Esophagus squamous epithelium (tissue), 5 donors: ENCODE data around the gene GFI1. TPM values are rescaled to one million over a fixed set of nuclear protein-coding genes. Genes with fewer than 3 reads are reported as not detected.

ENCODE experiments used
- DNase-seq: peaks from one replicate; lab custom pipeline; 2025; lab: John Stamatoyannopoulos, UW
- H3K27ac ChIP-seq, 4 donors: fragments of 200-600 bp; sonication (generic); one replicate each; pipeline ENCODE4 v1.5.1; 2016 to 2019; ENCODE audit warnings: mild to moderate bottlenecking in 1 of 4
- H3K27me3 ChIP-seq, 4 donors: fragments of 200-600 bp; sonication (generic); 1 replicate in 3 of 4; 2 replicates in 1 of 4; pipeline versions ENCODE4 v1.5.1 to v1.6.0; 2017 to 2021; ENCODE audit warnings: antibody characterized with exemption in 1 of 4
- H3K36me3 ChIP-seq, 3 donors: fragments of 200-600 bp; sonication (generic); one replicate each; pipeline ENCODE4 v1.5.1; 2016 to 2019
- H3K4me1 ChIP-seq, 3 donors: fragments of 200-600 bp; sonication (generic); one replicate each; pipeline ENCODE4 v1.5.1; 2017 to 2019
- H3K4me3 ChIP-seq, 4 donors: fragments of 200-600 bp; sonication (generic); 1 replicate in 3 of 4; 2 replicates in 1 of 4; pipeline ENCODE4 v1.5.1; 2016 to 2019; ENCODE audit warnings: mild to moderate bottlenecking in 2 of 4, moderate library complexity in 1 of 4
- H3K9me3 ChIP-seq, 3 donors: fragments of 200-600 bp; sonication (generic); one replicate each; pipeline ENCODE4 v1.5.1; 2016 to 2019
- CTCF ChIP-seq, 6 experiments: fragments of 450-650 bp in 4 of 6; fragments of 200-600 bp in 2 of 6; sonication (generic) in 2 of 6; IDR thresholded peaks; one replicate each; pipeline ENCODE4 v1.5.1; 2016 to 2019; ENCODE audit warnings: antibody characterized with exemption in 6 of 6, mild to moderate bottlenecking in 4 of 6, moderate library complexity in 4 of 6
- POLR2A ChIP-seq, 4 donors: fragments of 450-650 bp; IDR thresholded peaks; one replicate each; pipeline ENCODE4 v1.6.1; 2017; ENCODE audit warnings: antibody characterized with exemption in 4 of 4, mild to moderate bottlenecking in 4 of 4, moderate library complexity in 3 of 4
- WGBS, 2 donors: methylation state at CpG; one replicate each; pipeline ENCODE4 v1.1.5; 2018; 5-methylcytosine and 5-hydroxymethylcytosine counted together
- intact Hi-C: fragments of 100-400 bp; cut with DNase I; formaldehyde crosslinking; loops from one replicate; pipeline ENCODE4 v1.15.0; 2022
- total RNA-seq, 4 donors: library from RNA; depleted of rRNA; stranded (reverse); fragments of >200 nt; gene quantifications; one replicate each; pipeline ENCODE4 v1.1.0, GENCODE V29; 2016
- donor health status: DM: yes; HTN: yes; CAD: no.

Gene GFI1
- total RNA-seq, 4 donors from 2014 or later: 0.09 to 2.7 (median 0.85) TPM

GRCh38 chr1:92516574-92516973 lies 29.8 kb upstream of the GFI1 start:
- WGBS, 2 donors: 67 to 68% methylated on average over 1 of the region's 1 CpG

GRCh38 chr1:92515796-92516201 lies 29.1 kb upstream of the GFI1 start:
- Histone ChIP-seq H3K27ac (no peak overlapping the region), H3K4me1 (no peaks in the 10 kb centered on the region), H3K27me3 (no peaks in the 10 kb centered on the region), H3K4me3 (no peak overlapping the region), H3K36me3 (peaks cover 0 to 5% (median 0%) of the 10 kb centered on the region in 3 donors), H3K9me3 (no peaks in the 10 kb centered on the region)
- DNase-seq: no peak
- 76% methylated on average over 3 of the region's 3 CpGs for WGBS, 2 donors
- intact Hi-C loops: no loop called here
- TF ChIP-seq CTCF (IDR thresholded peaks at IDR 0.05) (no peak), POLR2A (IDR thresholded peaks at IDR 0.05) (no peak)

More at GRCh38 chr1:92516574-92516973, 29.8 kb upstream of the GFI1 start:
- DNase-seq: no peak
- intact Hi-C loops: no loop called here
- Histone ChIP-seq H3K4me1 (no peaks in the 10 kb centered on the region), H3K27ac (no peak overlapping the region), H3K9me3 (no peaks in the 10 kb centered on the region), H3K36me3 (peaks cover 0 to 5% (median 0%) of the 10 kb centered on the region in 3 donors), H3K27me3 (no peaks in the 10 kb centered on the region), H3K4me3 (no peak overlapping the region)
- TF ChIP-seq CTCF (IDR thresholded peaks at IDR 0.05) (no peak), POLR2A (IDR thresholded peaks at IDR 0.05) (no peak)

- no peak overlapping the region for H3K4me3 ChIP-seq
- 85 to 86% methylated on average over 4 of the region's 4 CpGs for WGBS, 2 donors
- no peaks in the 10 kb centered on the region for H3K27me3 ChIP-seq
- no peak for DNase-seq
- no peaks in the 10 kb centered on the region for H3K9me3 ChIP-seq
- H3K36me3 ChIP-seq: peaks cover 0 to 5% (median 0%) of the 10 kb centered on the region in 3 donors
- H3K4me1 ChIP-seq: no peaks in the 10 kb centered on the region
- intact Hi-C loops: no loop called here
- H3K27ac ChIP-seq: no peak overlapping the region
- TF ChIP-seq CTCF (IDR thresholded peaks at IDR 0.05) (no peak), POLR2A (IDR thresholded peaks at IDR 0.05) (no peak)
These were observed 24.8 kb upstream of the GFI1 start for GRCh38 chr1:92511541-92511940.

- Histone ChIP-seq H3K4me3 (no peak overlapping the region), H3K9me3 (no peaks in the 10 kb centered on the region), H3K27ac (no peak overlapping the region), H3K36me3 (peaks cover 0 to 5% (median 0%) of the 10 kb centered on the region in 3 donors), H3K4me1 (no peaks in the 10 kb centered on the region), H3K27me3 (no peaks in the 10 kb centered on the region)
- 97 to 100% methylated on average over 1 of the region's 1 CpG for WGBS, 2 donors
- intact Hi-C loops: no loop called here
- TF ChIP-seq POLR2A (IDR thresholded peaks at IDR 0.05): no peak
- DNase-seq: no peak
These were observed 22.9 kb upstream of the GFI1 start for GRCh38 chr1:92509619-92510018.

GRCh38 chr1:92505015-92505692 lies 18.4 kb upstream of the GFI1 start:
- Histone ChIP-seq H3K9me3 (no peaks in the 10 kb centered on the region), H3K36me3 (no peaks in the 10 kb centered on the region), H3K4me1 (no peaks in the 10 kb centered on the region), H3K4me3 (no peak overlapping the region), H3K27me3 (no peaks in the 10 kb centered on the region), H3K27ac (no peak overlapping the region)
- 58 to 63% methylated on average over 6 of the region's 6 CpGs for WGBS, 2 donors
- TF ChIP-seq POLR2A (IDR thresholded peaks at IDR 0.05) (no peak), CTCF (IDR thresholded peaks at IDR 0.05) (no peak)
- no peak for DNase-seq
- intact Hi-C loops: no loop called here
